Stimulated activated CD8-positive, alpha-beta memory T cell treated with anti-CD3 and anti-CD28 coated beads, Interleukin-4, amount 100 ng/mL, for 48 hours (primary cell): ENCODE results near the gene AGRN.
"Not testable (repeated sequence)": the region's sequence is repeated elsewhere in the genome, so short reads cannot be mapped to it uniquely, and the experiment has no call there.

ENCODE experiments used
- DNase-seq: peaks from one replicate; pipeline ENCODE4 v3.0.0-alpha.2; 2020

AGRN gene

DNA sequence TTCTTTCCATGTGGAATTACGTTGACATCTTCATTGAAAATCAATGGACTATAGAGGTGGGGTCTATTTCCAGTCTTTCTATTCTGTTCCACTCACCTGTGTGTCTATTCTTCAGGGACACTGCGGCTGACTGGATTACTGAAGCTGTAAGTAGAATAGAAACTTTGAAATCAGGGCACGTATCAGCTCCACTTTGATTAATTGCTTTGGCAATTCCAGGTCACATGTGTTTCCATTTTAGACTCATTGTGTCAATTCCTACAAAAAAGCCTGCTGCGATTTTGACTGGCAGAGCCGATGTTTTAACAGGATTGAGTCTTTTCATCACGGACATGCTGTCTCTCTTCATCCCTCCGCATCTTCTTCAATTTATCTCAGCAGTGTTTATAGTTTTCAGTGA is 75.1 kb downstream of the AGRN start:
- DNase-seq, result no peak

DNA sequence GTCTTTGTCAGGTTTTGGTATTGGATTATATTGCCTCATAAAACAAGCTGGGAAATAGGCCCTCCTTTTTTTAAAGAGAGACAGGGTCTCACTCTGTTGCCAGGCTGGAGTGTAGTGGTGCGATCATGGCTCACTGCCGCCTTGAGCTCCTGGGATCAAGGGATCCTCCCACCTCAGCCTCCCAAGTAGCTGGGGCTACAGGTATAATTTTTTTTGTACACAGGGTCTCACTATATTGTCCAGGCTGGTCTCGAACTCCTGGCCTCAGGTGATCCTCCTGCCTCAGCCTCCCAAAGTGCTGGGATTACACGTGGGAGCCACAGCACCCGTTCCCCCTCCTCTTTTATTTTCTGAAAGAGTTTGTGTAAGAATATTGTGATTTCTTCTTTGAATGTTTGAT is 76.2 kb downstream of the AGRN start:
- not testable (repeated sequence) for DNase-seq

DNA sequence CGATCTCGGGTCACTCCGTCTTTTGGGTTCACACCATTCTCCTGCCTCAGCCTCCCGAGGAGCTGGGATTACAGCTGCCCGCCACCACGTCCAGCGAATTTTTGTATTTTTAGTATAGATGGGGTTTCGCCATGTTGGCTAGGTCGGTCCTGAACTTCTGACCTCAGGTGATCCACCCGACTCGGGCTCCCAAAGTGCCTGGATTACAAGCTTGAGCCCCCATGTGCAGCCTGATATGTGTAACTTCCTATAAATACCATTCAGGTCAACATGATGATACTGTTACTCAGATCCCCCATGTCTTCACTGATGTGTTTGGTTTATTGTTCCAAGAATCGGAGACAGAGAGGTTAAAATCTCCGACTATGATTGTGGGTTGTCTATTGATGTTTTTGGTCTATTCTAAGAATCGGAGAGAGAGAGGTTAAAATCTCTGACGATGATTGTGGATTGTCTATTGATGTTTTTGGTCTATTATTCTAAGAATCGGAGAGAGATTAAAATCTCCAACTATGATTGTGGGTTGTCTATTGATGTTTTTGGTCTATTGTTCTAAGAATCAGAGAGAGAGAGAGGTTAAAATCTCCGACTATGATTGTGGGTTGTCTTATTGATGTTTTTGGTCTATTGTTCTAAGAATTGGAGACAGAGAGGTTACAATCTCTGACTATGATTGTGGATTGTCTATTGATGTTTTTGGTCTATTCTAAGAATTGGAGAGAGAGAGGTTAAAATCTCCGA is 78.9 kb downstream of the AGRN start:
- no peak for DNase-seq

DNA sequence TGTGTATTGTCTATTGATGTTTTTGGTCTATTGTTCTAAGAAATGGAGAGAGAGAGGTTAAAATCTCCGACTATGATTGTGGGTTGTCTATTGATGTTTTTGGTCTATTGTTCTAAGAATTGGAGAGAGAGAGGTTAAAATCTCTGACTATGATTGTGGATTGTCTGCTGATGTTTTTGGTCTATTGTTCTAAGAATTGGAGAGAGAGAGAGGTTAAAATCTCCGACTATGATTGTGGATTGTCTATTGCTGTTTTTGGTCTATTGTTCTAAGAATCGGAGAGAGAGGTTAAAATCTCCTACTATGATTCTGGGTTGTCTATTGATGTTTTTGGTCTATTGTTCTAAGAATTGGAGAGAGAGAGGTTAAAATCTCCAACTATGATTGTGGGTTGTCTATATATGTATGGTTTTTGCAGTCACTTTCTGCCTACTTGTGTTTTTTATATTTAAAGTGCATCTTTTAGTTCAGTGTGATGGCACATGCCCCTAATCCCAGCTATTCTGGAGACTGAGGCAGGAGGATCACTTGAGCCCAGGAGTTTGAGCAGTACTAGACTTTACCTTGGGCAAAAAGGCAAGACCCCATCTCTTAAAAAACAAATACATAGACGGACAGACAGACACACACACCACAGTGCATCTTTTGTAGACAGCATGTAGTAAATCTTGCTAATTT is 79.7 kb downstream of the AGRN start:
- DNase-seq, result no peak

DNA sequence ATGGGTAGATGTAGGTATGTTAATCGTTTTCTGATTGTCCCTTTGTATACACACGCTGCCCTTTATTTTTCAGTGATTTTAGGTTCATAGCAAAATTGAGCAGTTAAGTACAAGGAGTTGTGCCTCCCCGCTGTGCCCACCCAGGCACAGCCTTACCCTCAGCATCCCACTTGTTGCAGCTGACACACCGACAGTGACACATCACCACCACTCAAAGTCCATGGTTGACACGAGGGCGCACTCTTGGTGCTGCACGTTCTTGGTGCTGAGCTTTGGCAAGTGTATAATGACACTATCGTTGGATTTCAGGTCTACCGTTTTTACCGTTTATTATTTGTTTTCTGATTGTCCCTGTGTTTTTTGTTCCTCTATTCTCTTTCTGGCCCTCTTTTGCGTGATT is 80.4 kb downstream of the AGRN start:
- no peak for DNase-seq

DNA sequence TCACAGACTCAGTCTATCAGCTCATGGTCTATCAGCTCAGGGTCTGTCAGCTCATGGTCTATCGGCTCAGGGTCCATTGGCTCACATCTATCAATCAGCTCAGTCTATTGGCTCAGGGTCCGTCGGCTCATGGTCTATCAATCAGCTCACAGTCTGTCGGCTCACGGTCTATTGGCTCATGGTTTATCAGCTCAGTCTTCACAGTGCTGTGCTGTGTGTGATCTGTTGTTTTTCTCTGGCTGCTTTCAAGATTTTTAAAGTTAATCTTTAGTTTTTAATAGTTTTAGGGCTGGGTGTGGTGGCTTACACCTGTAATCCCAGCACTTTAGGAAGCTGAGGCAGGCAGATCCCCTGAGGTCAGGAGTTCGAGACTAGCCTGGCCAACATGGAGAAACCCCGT is 81.6 kb downstream of the AGRN start:
- DNase-seq, result no peak

DNA sequence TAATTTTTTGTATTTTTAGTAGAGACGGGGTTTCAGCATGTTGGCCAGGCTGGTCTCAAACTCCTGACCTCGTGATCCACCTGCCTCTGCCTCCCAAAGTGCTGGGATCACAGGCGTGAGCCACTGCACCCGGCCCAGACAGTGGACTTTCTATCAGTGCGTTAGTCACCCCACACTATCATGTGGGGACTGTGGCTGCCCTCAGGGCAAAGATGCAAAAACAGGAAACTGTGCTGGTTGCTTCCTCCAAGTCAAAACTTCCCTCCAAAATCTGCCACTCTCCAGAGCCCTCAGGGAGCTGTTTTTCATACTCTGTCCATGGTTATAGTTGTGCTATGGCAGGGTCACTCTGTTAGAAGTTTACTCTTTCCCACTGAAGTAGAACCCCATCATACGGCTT is 84.2 kb downstream of the AGRN start:
- DNase-seq, result not testable (repeated sequence)
